ENCODE data around the gene CNTN5.

- no peak for TF ChIP-seq POLR2A (IDR thresholded peaks at IDR 0.05)
- no peak for TF ChIP-seq CTCF (IDR thresholded peaks at IDR 0.05)
- TF ChIP-seq EP300 (IDR thresholded peaks at IDR 0.05), result no peak
These were observed 983.2 kb downstream of the CNTN5 start for GRCh38 chr11:100003985-100004384.

Data from upper lobe of left lung (tissue), 4 donors.